ENCODE measurements around the gene INHBA.

INHBA gene

DNA sequence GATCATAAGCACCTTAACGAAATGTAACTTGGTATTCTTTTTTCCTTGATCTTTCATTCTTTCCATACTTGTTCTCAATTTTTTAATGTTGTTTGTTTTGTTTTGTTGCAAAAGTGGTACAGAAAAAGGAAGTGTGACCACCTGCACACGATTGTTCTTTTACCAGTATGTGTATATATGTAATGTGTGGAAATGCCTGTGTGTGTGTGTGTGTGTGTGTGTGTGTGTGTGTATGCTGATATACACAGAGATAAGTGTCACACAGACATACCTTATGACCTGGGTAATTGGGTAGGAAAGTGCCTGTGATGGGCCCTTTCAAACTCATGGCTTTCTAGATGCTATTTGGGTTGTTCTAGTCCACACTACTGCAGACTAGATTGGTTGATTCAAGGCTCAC lies 14.0 kb downstream of the INHBA start:
- DNase-seq (ENCODE audit: low read depth in 3 of 3): no peak

DNA sequence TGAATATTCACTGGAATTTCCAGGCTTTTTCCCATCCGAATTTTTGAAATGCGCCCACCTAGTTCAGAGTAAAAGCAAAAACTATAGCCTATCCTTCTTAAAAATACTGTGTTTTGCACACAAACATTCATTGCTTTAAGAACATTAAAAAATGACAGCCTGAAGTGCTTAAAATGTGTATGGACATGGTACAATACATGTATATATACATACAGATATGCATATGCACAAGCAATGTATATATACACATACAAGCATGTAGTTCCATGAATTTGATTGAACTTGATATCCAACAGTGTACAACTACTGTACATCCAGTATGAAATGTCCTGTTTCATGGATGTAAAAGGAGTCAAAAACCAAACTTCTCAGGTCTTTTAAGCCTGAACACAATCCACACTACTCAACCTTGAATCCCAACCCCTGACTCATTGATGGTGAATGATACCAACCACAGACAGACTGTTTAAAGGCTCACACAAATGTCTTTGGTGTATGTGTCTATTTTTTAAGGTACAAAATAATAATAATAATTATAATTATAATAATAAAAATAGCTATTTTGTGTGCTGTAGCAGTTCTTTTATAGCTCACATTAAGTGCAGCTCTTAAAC lies 14.8 kb downstream of the INHBA start:
- DNase-seq (ENCODE audit: low read depth in 3 of 3): no peak

DNA sequence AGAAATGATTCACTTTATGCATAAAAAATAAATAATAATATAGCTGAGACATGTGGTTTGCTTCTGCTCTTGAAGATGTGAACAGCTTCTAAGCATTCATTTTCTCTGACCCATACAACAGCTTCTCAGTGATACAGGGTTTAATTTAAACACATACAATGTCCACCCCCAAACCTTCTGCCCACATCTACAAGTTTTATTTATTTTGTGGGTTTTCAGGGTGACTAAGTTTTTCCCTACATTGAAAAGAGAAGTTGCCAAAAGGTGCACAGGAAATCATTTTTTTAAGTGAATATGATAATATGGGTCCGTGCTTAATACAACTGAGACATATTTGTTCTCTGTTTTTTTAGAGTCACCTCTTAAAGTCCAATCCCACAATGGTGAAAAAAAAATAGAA lies 17.2 kb downstream of the INHBA start:
- DNase-seq (ENCODE audit: low read depth in 3 of 3): no peak

DNA sequence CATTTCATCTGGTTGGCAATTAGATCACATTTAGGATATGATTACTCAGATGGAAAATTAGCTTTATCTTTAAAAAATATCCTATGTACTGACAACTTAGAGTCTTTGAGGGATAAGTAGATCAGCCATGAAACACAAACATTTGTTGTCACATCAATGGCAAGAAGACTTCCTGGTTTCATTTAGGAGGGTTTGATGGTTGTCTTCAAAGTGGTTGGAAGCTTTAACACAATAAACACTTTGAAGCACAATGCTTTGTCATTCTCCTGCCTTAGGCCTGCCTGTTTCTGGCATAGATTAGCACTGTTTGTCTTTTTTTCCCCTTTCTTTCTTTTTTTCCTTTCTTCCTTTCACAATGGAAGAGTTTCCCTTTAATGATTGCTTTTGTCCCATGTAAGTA lies 20.5 kb downstream of the INHBA start:
- DNase-seq (ENCODE audit: low read depth in 3 of 3): no peak

DNA sequence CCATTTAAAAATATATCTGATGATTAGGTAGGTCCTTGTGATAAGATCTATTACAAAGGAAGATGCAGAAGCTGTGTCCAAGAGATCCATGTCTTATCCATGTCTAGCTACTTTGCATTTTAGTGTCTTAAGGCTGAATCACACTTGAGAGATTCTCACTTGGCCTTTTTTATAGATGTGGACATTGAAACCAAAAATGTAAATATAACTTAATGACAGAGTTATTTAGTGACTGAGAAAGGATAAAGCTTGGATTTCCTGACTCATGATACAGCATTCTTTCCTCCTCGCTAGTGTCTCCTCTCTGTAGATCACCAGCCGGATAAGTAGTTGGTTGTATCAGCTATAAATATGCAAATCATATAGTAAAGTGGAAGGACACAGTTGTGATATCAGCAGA lies 23.3 kb downstream of the INHBA start:
- DNase-seq (ENCODE audit: low read depth in 3 of 3): no peak

DNA sequence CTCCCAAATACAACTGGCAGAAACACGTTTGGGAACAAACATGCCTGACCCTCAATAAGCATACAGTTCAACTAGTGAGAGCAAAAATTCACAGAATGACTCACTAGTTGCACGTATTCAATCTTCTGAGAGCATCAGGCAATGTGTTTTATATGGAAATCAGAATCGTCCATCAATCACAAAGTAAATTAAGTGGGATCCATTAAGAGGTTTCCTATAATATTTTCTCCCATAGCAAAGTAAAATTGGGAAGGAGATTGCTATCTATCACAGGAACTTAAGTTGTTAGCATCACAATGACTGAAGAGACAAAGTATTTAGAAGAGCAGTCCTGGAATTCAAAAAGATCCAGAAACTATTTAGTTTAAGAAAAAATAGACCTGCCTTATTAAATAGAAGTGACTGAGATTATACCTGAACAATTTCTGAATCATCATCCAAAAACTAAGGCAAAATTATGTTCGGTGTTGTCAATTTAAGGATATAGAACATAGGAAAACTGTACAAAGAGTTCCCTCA lies 28.3 kb downstream of the INHBA start:
- no peak for DNase-seq (ENCODE audit: low read depth in 3 of 3)

DNA sequence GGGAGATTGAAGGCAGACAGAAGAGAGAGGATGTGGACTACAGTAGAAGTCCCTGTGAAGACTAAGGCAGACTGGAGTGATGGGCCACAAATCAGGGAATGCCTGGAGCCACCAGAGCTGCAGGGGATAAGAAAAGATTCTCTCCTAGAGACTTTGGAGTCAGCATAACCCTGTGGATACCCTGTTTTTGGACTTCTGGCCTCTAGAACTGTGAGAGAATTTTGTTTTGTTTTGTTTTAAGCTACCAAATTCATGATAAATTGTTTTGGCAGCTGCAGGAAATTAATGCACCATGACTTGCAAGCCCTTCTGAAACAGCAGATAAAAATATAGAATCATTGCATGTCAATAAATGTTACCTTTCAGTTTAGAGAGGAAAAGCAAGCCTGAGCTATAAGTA lies 41.3 kb downstream of the INHBA start:
- no peak for DNase-seq (ENCODE audit: low read depth in 3 of 3)

DNA sequence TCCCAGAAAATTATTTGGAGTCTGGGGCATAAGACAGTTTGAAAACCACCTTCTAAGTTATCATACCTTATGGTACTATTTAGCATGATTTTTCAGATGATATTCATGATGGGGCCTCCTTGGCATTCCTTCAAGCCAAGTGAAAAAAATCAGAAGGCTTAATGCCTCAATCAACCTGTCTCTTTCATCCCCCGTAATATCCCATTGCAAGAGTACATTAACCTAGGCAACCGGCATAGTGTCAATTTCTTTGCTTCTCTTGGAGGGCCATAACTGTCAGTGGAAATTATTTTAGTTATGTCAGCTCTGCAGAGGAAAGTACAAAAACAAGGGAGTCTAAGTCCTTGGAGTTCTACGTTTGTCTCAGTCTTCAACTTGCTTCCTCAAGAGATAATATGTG lies 43.4 kb downstream of the INHBA start:
- no peak for DNase-seq (ENCODE audit: low read depth in 3 of 3)

DNA sequence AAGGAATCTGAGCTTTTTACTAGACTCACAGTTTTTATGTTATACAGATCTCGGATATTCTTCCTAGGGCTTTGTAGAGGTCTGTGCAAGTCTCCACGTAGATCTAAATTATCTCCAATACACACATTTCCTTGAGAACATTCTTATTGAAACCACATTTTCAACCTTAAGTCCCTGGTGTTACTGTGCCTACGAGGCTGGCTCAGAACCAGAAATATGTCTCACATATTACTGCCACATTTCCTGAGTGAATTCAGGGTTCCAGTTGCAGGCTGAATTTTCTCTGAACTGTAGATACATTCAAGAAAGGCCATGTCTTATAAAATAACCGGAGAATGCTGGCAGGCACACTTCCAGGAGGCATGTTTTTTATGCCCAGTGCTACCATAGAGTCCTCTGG lies 46.5 kb downstream of the INHBA start:
- no peak for DNase-seq (ENCODE audit: low read depth in 3 of 3)

DNA sequence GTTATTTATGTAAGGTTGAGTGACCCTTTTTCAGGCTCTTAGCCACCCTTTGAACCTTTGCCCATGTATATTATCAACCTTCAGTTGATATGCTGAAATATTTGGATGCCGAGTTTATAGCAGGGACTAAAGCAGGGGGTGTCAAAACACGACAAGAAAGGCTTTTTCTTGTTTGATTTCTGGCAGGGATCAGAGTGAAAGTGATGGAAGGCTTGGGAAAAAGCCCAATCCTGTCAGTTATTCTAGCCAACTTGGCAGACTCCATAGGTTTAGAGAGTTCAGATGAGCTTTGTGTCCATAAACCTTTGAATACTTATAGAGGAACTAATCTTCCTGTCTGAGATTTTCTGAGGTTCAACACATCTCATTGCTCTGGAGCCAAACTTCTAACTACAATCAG lies 47.5 kb downstream of the INHBA start:
- DNase-seq (ENCODE audit: low read depth in 3 of 3): no peak

DNA sequence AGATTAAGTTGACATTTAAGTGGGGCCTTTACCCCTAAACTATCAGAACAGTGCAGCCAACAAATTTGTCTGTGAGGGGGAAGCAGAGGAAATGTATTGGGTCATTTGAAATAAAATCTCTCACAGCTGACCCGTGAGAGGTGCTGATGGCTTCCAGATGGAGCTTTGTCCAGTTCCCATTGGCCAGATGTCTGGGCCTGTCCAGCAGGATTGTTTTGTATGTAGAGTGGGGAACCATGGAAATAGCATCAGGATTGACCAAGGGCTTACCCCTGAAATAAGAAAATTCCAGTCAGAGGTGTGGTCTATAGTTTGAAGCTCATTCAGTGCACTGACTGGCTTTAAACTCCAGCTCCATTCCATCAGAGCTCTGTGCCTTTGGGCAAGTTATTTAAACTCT lies 50.6 kb downstream of the INHBA start:
- DNase-seq (ENCODE audit: low read depth in 3 of 3): no peak

DNA sequence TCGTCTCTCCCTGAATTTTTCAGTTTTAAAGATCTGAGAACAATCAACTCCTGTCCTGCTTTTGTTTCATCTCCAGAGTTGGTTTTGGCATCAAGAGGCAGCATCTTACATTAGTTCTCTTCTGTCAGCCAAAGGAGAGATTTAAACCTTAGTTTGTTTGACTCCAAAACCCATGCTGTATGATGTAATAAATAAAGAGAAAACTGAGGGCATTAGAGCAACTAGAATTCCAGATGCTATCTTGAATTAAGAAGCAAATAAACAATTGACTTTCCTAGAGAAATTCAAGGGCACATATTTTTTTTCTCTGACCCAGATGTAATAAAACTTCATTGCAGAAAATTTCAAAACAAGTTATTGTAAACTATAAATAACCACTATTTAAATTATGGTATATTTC lies 54.4 kb downstream of the INHBA start:
- no peak for DNase-seq (ENCODE audit: low read depth in 3 of 3)

DNA sequence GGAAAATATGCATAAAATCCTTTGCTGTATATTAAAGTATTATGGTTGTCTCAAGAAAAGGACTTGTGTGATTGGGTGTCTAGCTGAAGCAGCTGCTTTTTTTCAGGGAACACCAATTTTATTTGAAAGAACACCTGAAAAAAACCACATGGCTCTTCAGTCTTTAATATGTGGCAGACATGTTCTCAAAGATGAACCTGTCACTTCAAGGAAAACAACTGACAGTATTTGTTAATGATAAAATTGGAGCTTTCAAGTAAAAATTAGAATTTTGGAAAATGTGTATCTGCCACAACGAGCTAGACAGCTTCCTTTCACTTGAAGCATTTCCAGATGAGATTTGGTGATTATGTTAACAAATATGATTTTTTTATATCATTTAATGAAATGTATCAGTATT lies 59.3 kb downstream of the INHBA start:
- DNase-seq (ENCODE audit: low read depth in 3 of 3): no peak

DNA sequence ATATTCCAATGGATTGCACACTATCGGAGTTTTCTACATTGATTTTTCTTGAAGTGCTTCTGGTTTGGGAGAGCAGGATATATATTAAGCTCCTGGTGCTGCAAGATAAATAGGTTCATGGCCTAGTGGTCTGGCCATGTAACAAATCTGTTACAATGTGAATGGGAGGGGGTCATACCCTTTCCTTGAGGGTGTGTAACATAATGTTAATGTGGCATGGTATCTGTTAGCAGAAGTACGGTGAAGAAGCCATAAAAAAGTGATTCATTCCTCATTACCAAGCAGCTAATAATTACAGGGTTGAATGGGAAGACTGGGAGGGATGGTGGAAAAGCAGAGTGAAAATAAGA lies 61.2 kb downstream of the INHBA start:
- DNase-seq (ENCODE audit: low read depth in 3 of 3): no peak

DNA sequence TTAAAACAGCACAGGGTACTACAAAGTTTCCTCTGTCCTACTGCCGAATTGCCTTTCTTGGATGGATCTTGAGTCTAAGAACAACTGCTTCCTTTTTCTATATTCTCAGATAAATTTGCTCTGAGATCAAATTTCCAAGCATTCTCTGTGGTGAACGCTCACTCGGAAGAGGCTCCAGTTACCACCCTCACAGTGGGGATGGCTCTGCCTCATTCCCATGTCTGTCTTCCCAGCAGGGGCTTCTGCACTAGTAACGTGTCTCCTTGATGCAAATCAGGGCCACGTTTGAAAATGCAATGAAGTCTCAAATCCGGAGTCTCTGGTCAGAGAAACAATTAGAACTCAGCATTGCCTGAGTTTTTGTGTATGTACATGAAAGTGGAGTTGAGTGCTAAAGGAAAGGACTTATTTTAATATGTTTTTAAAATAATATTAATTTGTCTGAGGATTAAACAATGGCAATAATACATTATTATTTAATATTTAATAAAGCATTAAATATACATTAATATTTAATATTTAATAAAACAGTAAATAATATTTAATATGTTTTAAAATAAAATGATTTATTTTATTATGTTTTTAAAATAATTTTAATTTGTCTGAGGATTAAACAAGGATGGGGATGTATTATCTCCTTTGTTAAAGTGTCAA lies 61.8 kb downstream of the INHBA start:
- no peak for DNase-seq (ENCODE audit: low read depth in 3 of 3)

DNA sequence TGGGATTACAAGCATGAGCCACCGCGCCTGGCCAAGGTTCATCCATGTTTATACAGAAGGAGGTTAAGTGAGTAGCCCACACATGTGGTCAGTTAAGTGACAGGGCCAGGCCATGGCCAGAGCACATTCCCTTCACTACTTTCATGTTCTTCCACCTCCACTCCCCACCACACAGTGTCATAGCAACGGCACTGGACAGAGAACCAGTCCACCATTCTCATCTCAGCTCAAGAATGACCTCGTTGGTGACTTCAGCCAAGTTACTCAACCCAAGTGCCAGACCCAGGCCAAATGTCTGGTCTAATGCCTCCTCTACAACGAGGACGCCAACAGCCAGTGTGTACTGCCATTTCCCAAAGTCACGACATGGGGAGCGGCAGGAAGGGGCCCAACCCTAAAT lies 62.4 kb downstream of the INHBA start:
- DNase-seq (ENCODE audit: low read depth in 3 of 3): no peak

DNA sequence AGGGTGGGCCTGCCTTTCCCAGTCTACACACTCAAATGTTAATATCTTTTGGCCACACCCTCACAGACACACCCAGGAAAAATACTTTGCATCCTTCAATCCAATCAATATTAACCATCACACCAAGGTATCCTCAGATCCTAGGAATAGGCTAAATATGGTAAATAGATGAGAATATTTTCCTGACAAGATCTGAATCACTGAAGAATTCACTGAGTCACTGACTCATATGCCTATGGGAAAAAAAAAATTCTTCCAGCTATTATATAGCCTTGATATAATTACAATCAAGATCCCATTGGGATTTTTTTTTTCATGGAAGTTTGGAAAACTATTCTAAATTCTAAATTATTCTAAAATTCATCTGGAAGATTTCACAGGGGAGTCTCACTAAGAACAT lies 65.8 kb downstream of the INHBA start:
- DNase-seq (ENCODE audit: low read depth in 3 of 3): no peak
